ENCODE results near the gene AADAC.
A peak's percentile ranks its signal among the peaks of the same experiment; 100 is the strongest.
"Not testable (repeated sequence)": the region's sequence is repeated elsewhere in the genome, so short reads cannot be mapped to it uniquely, and the experiment has no call there.

The AADAC gene, protein sequence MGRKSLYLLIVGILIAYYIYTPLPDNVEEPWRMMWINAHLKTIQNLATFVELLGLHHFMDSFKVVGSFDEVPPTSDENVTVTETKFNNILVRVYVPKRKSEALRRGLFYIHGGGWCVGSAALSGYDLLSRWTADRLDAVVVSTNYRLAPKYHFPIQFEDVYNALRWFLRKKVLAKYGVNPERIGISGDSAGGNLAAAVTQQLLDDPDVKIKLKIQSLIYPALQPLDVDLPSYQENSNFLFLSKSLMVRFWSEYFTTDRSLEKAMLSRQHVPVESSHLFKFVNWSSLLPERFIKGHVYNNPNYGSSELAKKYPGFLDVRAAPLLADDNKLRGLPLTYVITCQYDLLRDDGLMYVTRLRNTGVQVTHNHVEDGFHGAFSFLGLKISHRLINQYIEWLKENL

DNA sequence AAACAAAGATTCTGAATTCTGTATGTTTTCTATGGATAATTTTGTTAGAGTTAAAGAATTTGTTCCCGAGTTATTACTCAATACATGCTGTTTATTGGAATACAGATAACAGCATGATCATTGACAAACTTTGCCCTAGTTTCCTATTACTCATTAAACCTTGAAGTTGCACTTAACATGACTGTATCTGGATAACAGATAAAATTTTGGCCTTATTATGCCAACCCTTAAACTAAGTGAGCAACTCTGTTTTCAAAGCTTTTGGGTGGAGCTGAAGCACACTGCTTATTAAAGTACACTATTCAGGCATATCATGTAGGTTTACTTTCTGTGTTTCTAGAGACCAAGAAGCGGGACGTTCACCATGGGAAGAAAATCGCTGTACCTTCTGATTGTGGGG is at the start of gene AADAC:
TSS of gene AADAC (plus strand) at position 318 of the 400 bp plus-strand sequence. CDS start at position 365, 47 bp downstream.
- no peak for DNase-seq (ENCODE audit: low read depth)

DNA sequence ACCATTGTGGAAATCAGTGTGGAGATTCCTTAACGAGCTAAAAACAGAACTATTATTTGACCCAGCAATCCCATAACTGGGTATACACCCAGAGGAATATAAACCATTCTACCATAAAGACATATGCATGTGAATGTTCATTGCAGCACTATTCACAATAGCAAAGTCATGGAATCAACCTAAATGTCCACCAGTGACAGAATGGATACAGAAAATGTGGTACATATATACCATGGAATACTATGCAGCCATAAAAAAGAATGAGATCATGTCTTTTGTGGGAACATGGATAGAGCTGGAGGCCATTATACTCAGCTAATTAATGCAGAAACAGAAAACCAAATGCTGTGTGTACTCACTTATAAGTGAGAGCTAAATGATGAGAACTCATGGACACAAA is 49.2 kb upstream of the AADAC start:
- not testable (repeated sequence) for DNase-seq (ENCODE audit: low read depth)

DNA sequence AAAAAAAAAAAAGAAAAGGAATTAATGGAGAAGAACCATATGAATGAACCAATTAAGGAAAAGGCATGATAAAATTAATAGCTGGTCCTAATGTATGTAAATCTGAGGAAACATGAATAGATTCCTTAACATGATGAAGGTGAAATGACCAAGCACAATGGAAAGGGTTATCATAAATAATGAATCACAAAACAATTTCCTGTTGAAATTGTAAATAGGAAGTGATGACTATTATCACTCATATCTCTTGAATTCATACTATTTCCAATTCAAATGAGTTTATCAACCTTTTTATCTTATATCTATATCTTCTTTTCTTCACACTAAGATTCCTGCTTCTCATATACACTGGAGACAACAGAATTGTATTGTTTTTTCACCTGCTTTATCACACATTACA is 48.2 kb upstream of the AADAC start:
- no peak for DNase-seq (ENCODE audit: low read depth)

DNA sequence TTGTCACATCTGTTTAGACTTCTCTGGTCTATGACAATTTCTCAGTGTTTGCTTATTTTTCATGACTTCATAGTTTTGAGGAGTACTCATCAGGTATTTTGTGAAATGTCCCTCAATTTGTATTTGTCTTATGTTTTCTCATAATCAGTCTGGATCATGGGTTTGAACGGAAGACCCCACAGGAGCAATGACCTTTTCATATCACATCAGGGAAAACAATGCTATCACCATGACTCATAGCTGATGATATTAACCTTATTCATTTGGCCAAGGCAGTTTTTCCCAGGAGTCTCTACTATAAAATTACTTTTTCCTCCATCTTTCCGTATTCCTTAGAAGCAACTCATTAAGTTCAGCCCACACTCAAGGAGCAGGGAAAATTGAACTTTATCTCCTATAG is 47.5 kb upstream of the AADAC start:
- DNase-seq (ENCODE audit: low read depth), result no peak

DNA sequence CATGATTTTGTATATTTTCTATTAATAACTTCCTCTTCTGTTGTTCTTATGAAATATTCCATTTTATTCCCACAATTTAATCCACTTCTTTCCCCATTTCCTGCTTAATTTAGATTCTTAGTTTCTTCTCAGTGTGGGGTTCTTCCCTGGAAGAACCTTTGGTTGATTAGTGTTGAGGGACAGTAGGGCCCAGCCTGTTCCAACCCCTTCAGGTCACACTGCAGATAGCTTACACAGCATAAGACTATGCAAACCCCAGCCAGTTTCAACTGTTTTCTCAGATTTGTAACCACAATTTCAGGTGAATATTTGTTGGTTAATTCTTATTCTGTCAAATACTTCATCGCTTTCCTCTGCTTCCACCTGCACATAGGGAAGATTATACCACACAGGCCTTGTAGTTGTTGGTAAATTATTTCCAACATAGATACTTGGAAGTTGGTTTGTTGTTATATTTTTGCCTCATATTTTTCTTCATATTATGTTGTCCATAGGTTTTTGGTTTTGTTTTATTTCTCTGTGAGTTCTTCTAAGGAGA is 45.5 kb upstream of the AADAC start:
- DNase-seq (ENCODE audit: low read depth), result no peak

DNA sequence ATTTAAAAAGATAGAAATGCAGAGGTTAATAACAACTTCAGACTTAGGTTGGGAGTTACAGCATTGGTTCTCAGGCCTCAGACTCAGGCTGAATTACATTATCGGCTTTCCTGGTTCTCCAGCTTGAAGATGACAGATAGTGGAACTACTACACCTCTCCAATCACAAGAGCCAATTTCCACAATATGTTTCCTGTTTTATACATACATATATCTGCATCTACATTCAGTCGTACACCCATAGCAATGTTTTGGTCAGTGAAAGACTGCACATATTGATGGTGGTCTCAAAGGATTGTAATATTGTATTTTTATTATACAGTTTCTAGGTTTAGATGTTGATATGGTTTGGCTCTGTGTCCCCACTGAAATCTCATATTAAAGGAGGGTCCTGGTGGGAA is 44.7 kb upstream of the AADAC start:
- no peak for DNase-seq (ENCODE audit: low read depth)

DNA sequence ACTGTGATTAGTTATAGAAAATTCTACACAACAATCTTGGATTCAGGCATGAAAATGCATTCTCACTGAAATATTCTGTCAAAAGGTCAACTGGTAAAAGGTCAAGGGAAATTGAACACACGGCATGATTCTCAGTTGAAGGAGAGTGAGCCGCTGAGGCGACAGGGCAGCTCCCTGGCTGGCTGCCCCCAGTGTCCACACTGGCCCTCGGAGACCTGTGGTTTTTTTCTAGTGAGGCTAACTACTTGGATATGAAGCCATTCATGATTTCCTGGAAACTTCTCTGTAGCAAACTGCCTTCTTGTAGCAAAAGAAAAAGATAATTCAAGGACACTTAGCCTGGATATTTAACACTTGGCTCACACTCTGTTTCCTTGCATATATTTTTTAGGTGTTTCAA is 43.0 kb upstream of the AADAC start:
- DNase-seq (ENCODE audit: low read depth), result no peak

DNA sequence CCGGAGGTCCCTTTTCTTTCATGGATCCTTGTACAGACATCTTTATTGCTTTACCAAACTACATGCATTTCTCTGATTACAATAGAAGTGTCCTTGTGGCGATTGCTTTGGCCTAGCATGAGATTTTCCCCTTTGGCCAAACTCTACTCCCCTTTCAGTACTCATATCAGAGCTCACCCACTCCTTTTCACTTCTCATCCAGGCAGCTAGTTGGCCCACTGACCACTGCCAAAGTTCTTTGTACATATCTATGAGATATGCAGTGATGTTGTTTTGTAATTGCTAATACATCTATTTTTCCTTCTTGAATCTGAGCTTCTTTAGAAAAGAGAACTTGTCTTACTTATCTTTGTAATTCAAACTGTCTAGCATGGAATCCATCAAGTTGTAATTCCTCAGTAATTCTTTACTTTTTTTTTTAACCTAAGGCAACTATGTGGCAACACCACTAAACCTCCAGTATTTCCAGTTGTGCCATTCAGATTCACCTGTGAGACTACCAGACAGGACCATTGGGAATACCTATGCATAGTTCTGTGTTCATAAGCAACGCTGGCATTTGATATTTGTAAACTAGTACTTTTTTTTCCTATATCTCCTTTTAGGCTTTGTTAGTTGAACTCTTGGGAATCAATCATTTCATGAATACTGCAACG is 41.0 kb upstream of the AADAC start:
- DNase-seq (ENCODE audit: low read depth), result no peak

DNA sequence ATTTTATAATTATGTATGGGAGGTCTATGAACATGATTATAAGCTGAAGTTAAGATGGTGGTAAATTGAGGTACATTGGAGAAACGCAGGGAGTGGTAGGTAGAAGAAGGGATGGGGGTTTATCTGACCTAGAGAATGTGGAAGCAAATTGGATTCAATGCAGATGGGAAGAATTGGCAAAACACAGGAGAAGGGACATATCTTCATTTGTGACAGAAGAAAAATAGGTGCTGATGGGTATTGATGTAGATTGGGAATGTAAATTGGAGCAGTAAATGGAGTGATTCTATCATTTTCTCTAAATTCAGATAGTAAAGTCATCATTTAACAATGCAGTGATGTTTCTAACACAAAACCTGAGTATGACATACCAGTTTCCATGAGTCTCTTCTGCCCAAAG is 39.7 kb upstream of the AADAC start:
- DNase-seq (ENCODE audit: low read depth), result no peak

DNA sequence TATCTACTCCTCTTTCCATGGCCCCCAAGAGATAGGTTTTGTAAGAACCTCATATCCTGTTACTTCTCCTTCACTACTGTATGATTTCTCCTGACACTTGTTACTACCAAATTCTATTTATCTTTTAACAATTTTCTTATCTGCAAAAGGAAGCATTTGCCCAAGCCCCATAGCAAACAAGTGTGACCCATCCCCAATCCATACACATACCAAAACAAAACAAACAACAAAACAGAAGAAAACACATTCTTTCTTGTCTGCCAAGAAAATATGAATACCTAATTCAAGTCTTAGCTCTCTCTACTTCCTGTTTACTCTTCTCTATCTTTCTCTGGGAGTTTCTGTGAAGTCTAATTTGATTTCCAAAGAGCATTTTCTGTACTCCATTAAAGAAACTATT is 39.0 kb upstream of the AADAC start:
- no peak for DNase-seq (ENCODE audit: low read depth)

DNA sequence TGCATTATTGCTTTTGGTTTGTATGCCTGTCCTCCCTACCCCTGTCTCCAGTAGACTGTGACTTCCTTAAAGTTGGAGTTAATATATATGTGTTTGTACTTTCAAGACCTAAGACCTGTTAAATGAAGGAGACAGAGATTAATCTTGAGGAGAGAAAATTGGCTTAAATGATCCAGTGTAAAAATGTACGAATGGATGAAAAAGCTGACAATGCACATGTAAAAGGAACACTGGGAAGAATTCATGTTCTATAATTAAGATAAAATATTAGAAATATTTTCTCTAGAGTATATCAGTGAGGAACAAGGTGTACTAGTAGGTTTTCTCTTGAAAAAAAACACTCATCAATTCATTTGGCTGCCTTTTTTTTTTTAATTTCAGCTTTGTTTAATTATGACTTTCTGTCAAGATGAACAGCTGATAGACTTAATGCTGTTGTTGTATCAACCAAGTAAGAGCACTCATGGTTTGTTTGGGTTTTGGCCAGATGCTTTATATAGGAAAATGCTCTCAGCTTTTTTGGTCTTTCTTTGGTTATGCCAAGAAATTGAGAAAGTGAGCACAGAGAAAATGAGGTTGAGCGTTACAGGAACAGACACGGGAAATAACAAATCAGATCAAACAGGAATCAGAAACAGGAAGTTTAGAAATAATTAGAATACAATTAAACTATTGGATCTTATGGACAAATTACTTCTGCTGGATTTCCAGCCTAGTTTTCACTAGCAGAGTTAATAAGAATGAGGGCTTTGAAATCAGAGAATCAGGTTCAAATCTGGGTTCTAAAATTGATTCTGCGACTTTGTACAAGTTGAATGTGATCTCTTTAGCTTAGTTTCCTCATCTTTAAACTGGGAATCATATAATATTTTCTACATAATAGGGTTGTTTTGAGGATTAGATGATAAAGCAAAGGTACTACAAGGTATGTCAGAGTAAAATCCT is 38.3 kb upstream of the AADAC start:
- no peak for DNase-seq (ENCODE audit: low read depth)

DNA sequence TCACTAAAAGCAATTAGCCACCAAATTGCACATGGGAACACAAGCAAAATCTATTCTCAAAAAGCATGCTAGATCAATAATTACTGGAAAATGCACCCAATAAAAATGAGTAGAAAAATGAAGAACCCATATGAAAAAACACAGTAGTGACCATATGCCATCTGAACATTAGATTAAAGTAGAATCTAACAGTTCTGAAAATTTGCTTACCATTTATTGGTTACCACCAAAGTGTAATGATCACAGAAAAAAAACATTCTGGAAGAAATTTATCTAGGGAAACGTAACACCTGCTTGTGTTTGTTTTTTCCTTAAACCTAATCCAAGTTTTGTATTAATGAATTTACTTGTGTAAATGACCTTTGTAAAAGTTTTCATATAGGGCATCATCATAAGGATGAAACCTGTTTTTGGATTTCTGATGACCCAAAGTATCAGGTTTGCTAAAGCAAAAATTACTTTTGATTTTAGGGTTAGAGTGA is 37.6 kb upstream of the AADAC start:
- DNase-seq (ENCODE audit: low read depth), result no peak

DNA sequence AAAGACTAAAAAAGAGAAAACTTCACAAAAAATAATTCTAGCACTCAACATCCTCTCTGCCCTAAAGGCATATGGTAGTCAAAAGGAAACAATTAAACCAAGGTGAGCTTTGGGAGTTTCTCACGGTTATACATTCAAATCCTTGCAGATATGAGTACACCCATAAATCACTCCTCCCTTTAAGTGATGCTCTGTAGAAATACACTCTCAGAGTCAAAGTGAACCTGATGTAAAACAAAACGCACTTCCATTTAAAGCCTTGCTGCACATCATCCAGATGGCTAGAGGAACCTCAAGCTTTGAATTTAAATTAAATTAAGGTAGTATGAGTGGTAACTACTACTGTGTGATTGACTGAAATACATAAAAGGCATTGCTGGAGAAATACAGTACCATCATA is 36.0 kb upstream of the AADAC start:
- no peak for DNase-seq (ENCODE audit: low read depth)

DNA sequence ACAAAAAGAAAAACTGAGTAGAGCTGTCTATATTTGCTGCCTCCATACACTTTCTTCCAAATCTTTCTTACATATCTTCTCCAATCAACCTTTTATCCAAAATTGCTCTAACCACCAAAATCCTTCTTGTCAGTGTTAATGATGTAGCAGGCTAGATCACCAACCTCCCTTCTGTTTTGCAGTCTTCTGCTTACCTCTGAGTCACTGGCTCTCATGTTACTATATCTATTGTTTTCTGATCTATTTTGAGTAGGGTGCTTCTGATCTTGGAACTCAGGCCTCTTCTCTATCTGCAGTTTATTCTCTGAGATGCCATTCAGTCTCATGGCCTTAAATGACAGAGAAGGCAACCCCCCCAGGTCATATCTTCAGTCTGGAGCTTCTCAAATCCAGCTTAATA is 26.3 kb upstream of the AADAC start:
- DNase-seq (ENCODE audit: low read depth), result no peak

DNA sequence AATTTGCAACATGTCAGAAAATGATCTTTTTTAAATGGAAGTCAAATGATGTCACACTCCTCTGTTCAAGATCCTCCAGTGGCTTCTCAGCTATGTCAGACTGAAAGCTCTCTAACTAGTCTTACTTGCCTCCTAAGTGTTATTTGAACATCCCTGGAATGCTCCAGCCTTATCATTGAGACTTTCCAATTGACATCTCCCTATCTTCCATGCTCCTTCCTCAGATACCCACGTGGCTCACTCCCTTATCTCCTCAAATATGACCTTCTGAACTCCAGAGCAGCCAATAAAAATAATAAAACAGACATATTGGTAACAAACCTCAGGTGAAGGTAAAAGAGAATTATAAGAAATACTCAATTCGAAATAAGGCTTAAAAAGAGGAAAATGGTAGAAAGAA is 25.5 kb upstream of the AADAC start:
- no peak for DNase-seq (ENCODE audit: low read depth)

DNA sequence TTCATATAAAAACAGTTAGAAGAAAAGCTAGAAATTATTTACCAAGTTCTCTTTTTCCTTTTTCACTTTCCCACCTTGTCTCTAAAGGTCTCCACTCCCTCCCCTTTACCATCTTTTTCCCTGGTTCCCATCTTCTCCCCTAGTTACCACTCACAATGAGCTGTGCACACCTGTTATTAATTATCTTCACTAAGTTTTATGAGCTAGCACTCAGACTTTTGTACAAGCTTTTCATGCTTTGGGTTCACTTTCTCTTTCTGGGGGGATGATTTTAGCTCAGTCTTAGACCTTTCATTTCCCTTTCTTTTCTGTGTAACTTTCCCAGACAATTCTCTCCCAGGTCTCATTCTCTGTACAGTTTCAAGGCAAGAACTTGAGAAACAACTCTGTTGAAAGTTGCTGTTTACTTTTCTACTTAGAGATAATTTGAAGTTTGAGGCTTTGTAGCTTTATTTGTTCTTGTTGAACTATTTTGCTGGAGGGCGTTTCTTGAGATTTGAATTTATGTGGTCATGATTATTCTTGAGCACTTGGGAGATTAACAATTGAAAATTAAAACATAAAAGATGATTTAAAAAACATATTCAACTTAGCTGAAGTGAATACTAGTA is 24.0 kb upstream of the AADAC start:
- DNase-seq (ENCODE audit: low read depth), result no peak

DNA sequence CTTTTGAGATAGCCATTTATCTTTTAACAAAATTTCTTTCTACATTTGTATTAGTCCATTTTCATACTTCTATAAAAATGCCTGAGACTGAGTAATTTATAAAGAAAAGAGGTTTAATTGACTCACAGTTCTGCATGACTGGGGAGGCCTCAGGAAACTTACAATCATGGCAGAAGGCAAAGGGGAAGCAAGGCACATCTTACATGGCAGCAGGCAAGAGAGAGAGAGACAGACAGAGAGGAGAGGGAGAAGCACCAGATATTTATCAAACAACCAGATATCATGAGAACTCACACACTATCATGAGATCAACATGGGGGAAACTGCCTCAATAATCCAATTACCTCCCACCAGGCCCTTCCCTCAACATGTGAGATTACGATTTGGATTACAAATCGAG is 23.2 kb upstream of the AADAC start:
- not testable (repeated sequence) for DNase-seq (ENCODE audit: low read depth)

DNA sequence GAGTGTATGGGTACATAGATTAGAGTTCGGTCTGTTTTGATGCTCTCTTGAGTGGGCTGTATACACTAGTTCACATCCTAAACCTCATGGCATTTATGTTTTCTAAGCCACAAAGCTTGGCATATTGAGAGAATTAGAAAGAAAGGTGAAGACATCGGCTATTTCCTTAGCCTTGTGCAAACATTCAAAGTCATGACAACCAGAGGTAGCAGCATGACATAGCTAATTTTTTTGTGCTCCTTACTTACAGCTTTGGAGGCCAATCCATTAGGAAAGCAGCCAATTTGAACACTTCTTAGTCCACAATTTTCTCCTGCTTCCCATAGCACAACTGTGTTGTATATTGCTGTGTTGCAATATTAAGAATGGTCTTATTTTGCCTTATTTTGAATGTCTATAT is 21.5 kb upstream of the AADAC start:
- DNase-seq (ENCODE audit: low read depth), result no peak

DNA sequence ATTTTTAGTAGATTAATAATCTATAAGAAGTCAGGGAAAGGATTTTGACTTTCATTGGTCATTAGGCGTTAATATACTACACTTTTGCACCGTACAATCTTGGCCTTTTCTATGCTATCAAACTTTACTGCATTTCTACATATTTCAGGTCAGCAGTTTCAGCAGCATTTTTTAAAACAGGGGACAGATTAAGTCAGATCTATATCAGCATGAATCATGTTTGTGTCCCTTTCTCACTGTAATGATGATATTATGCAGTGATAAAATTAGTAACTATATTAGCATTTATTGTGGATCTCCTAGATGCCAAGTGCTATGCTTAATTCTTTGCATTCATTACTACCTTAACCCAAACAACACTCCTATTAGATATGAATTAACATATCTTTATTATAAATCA is 20.3 kb upstream of the AADAC start:
- DNase-seq (ENCODE audit: low read depth), result no peak

DNA sequence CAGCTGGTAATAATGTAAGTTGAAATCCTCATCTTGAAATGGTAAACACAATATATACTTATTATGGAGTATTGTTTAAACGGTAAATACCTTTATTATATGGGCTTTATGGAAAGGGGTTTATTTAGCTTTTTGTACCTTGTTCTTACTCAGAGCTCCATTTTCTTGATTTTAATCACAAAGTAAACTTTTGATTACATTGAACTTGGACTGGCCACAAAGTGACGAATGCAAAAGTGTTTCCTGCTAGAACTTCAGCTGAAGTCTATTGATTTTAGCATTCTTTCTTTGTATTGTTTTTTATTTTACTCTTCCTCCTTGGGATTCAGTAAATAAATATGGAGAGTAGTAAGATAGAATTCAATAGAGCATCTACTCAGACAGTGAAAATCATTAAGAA is 19.8 kb upstream of the AADAC start:
- no peak for DNase-seq (ENCODE audit: low read depth)

DNA sequence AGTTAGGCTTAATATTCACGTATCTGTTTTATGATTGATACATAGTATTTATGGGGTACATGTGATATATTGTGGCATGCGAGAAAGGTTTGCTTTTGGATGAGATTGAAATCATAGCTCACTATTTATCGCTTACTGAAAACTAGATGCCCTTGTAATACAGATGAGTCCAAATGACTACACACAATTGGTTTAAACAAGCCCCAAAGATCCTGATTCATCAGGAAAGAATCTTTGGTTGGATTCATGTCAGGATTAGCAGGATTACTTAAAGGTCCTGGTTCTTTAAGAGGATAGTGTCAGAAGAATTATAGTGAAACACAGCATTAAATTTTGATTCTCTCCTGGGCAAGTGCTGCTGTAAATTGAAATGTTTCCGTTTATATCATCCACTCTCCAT is 18.6 kb upstream of the AADAC start:
- DNase-seq (ENCODE audit: low read depth), result peak; percentile 54
